GM21529 (cell line): ENCODE results near the gene TRAF3.
"Not testable (repeated sequence)": the region's sequence is repeated elsewhere in the genome, so short reads cannot be mapped to it uniquely, and the experiment has no call there.

ENCODE experiments used
- ATAC-seq: cut with Tn5 transposase; IDR thresholded peaks from one replicate; pipeline ENCODE4 v1.9.1; 2021; ENCODE audit not compliant: unreplicated experiment

TRAF3 gene

GRCh38 chr14:102751088-102751487 lies 26.2 kb upstream of the TRAF3 start:
- ATAC-seq, result no peak

GRCh38 chr14:102752239-102752847 lies 24.9 kb upstream of the TRAF3 start:
- ATAC-seq, result no peak

GRCh38 chr14:102754370-102755262 lies 22.6 kb upstream of the TRAF3 start:
- peak; percentile 57 for ATAC-seq

GRCh38 chr14:102757646-102758045 lies 19.6 kb upstream of the TRAF3 start:
- ATAC-seq, result no peak

GRCh38 chr14:102758087-102758486 lies 19.2 kb upstream of the TRAF3 start:
- ATAC-seq, result no peak

- ATAC-seq, result no peak
Observed at GRCh38 chr14:102759456-102760187, 17.6 kb upstream of the TRAF3 start.

GRCh38 chr14:102760496-102761193 lies 16.6 kb upstream of the TRAF3 start:
- ATAC-seq, result no peak

GRCh38 chr14:102761206-102761605 lies 16.0 kb upstream of the TRAF3 start:
- ATAC-seq, result no peak

GRCh38 chr14:102764220-102764671 lies 13.0 kb upstream of the TRAF3 start:
- ATAC-seq, result peak; percentile 66

- not testable (repeated sequence) for ATAC-seq
Observed at GRCh38 chr14:102765770-102766169, 11.5 kb upstream of the TRAF3 start.

- ATAC-seq, result peak; percentile 65
Observed at GRCh38 chr14:102768223-102769048, 8.8 kb upstream of the TRAF3 start.

- no peak for ATAC-seq
Observed at GRCh38 chr14:102769049-102769327, 8.3 kb upstream of the TRAF3 start.

GRCh38 chr14:102770147-102771123 lies 6.8 kb upstream of the TRAF3 start:
- no peak for ATAC-seq

GRCh38 chr14:102771144-102771543 lies 6.1 kb upstream of the TRAF3 start:
- no peak for ATAC-seq

- no peak for ATAC-seq
Observed at GRCh38 chr14:102772781-102773570, 4.3 kb upstream of the TRAF3 start.

- peak; percentile 35 for ATAC-seq
Observed at GRCh38 chr14:102774391-102775153, 2.7 kb upstream of the TRAF3 start.

GRCh38 chr14:102775855-102776760 lies 1.1 kb upstream of the TRAF3 start:
- no peak for ATAC-seq
